GM12878 (cell line): ENCODE results near the gene MYOM1. TPM values are rescaled to one million over a fixed set of nuclear protein-coding genes. Genes with fewer than 3 reads are reported as not detected.
"Not testable (repeated sequence)": the region's sequence is repeated elsewhere in the genome, so short reads cannot be mapped to it uniquely, and the experiment has no call there.

Experiments used
- ATAC-seq: fragments of 200-7000 bp; cut with Tn5 transposase; 3 replicates; pipeline ENCODE4 v1.9.1; 2020; ENCODE audit warnings: mild to moderate bottlenecking, moderate library complexity
- BruUV-seq: library from RNA; stranded (reverse); fragments of 400-500 nt; replicated peaks from 2 replicates; lab custom pipeline; 2021; lab: Mats Ljungman, UMichigan
- CTCF ChIA-PET: fragments of 300-600 bp; sonication (Branson Sonifier 250); formaldehyde crosslinking; extraction: SDS; loops from one replicate; lab custom pipeline; 2021; ENCODE audit warnings: inconsistent platforms; lab: Yijun Ruan, JAX
- POLR2A ChIA-PET: fragments of 350-600 bp; formaldehyde crosslinking; extraction: SDS; loops from one replicate; lab custom pipeline; 2021; ENCODE audit warnings: inconsistent platforms; lab: Charles Lee
- RAD21 ChIA-PET: fragments of 300-600 bp; sonication (Branson Sonifier 250); formaldehyde crosslinking; loops from one replicate; lab custom pipeline; 2023; ENCODE audit warnings: antibody characterized with exemption; ENCODE audit not compliant: unreplicated experiment; lab: Charles Lee
- SMC1A ChIA-PET: fragments of 300-600 bp; sonication (Branson Sonifier 250); formaldehyde crosslinking; loops from one replicate; lab custom pipeline; 2023; ENCODE audit not compliant: unreplicated experiment, uncharacterized antibody; lab: Charles Lee
- DNase-seq: peaks from one replicate; pipeline ENCODE4 v3.0.0-alpha.2; 2011; ENCODE audit warnings: low read depth, low spot score
- FAIRE-seq: peaks from 3 replicates; lab custom pipeline; 2011; peaks lifted over from hg19 to GRCh38; lab: Jason Lieb, UNC
- H2AFZ ChIP-seq: 2 replicates; pipeline ENCODE4 v1.6.0; 2011; ENCODE audit warnings: low read depth, low read length, control low read depth; ENCODE audit not compliant: control insufficient read depth
- H3K27ac ChIP-seq: 2 replicates; pipeline ENCODE4 v1.5.1; 2011; ENCODE audit warnings: control low read depth; ENCODE audit not compliant: control insufficient read depth, insufficient read depth
- H3K27me3 ChIP-seq, 2 experiments: replicated peaks in 1 of 2; 2 replicates each; pipeline versions ENCODE4 v1.6.0 to v1.6.1; 2011; ENCODE audit warnings: low read length in 1 of 2; ENCODE audit not compliant: control insufficient read depth in 2 of 2, insufficient read depth in 2 of 2
- H3K36me3 ChIP-seq, 2 experiments: 2 replicates each; pipeline ENCODE4 v1.5.1; 2011; ENCODE audit warnings: low read length in 1 of 2; ENCODE audit not compliant: control insufficient read depth in 2 of 2, insufficient read depth in 2 of 2
- H3K4me1 ChIP-seq: 2 replicates; pipeline ENCODE4 v1.6.1; 2011; ENCODE audit warnings: mild to moderate bottlenecking, low read length, moderate library complexity, mixed read lengths; ENCODE audit not compliant: control insufficient read depth, insufficient read depth
- H3K4me2 ChIP-seq: 2 replicates; pipeline ENCODE4 v1.6.0; 2011; ENCODE audit warnings: control low read depth; ENCODE audit not compliant: control insufficient read depth, insufficient read depth
- H3K4me3 ChIP-seq: fragments of 200-600 bp; sonication (generic); 2 replicates; pipeline ENCODE4 v1.5.1; 2016
- H3K79me2 ChIP-seq: 2 replicates; pipeline ENCODE4 v1.6.0; 2011; ENCODE audit warnings: low read length; ENCODE audit not compliant: control insufficient read depth, insufficient read depth
- H3K9ac ChIP-seq: 2 replicates; pipeline ENCODE4 v1.8.0; 2011; ENCODE audit warnings: low read length, control low read depth, mixed read lengths; ENCODE audit not compliant: control insufficient read depth, insufficient read depth
- H3K9me3 ChIP-seq: replicated peaks from 3 replicates; pipeline ENCODE4 v1.5.1; 2011; ENCODE audit warnings: mild to moderate bottlenecking, low read length; ENCODE audit not compliant: control insufficient read depth, insufficient read depth
- H4K20me1 ChIP-seq: 2 replicates; pipeline ENCODE4 v1.6.0; 2011; ENCODE audit not compliant: control insufficient read depth, insufficient read depth
- KAT2A ChIP-seq: conservative IDR thresholded peaks from 2 replicates; pipeline ENCODE4 v1.6.1; 2011; ENCODE audit warnings: low read depth, low read length; ENCODE audit not compliant: control insufficient read depth
- NBN ChIP-seq: fragments of 450-650 bp; IDR thresholded peaks from 2 replicates; pipeline ENCODE4 v1.6.1; 2016
- NR2C1 ChIP-seq: fragments of 450-650 bp; IDR thresholded peaks from 2 replicates; pipeline ENCODE4 v1.6.1; 2017; ENCODE audit warnings: antibody characterized with exemption, mild to moderate bottlenecking, moderate library complexity
- RBBP5 ChIP-seq: fragments of 200-600 bp; sonication (generic); conservative IDR thresholded peaks from 2 replicates; pipeline ENCODE4 v1.6.1; 2016
- STAT1 ChIP-seq: fragments of 450-650 bp; conservative IDR thresholded peaks from 2 replicates; pipeline ENCODE4 v1.6.1; 2014; ENCODE audit warnings: antibody characterized with exemption, mild to moderate bottlenecking
- ZNF217 ChIP-seq: fragments of 450-650 bp; IDR thresholded peaks from 2 replicates; pipeline ENCODE4 v1.6.1; 2017; ENCODE audit warnings: antibody characterized with exemption, mild to moderate bottlenecking
- ZNF274 ChIP-seq: IDR thresholded peaks from one replicate; pipeline ENCODE4 v1.8.0; 2011; ENCODE audit not compliant: insufficient read length, insufficient read depth
- WGBS: methylation state at CpG from one replicate; pipeline ENCODE4 v1.1.6; 2016; ENCODE audit warnings: low lambda C conversion rate; ENCODE audit not compliant: insufficient replicate concordance, insufficient coverage; ENCODE audit errors: missing lambda C conversion rate; 5-methylcytosine and 5-hydroxymethylcytosine counted together
- in situ Hi-C: fragments of 300-500 bp; cut with MboI; formaldehyde crosslinking; loops from 9 replicates; pipeline ENCODE4 v1.14.3; 2018; ENCODE audit warnings: mixed read lengths
- intact Hi-C: fragments of 100-400 bp; cut with micrococcal nuclease; formaldehyde crosslinking; loops from one replicate; pipeline ENCODE4 v1.14.2; 2022; ENCODE audit not compliant: unreplicated experiment
- polyA plus RNA-seq, 11 experiments: library from polyadenylated mRNA; depleted of rRNA in 4 of 11; unstranded in 6 of 11; stranded (reverse) in 5 of 11; fragments of >200 nt; fragmentation: Nextera tagmentation in 4 of 11; fragmentation: Illumina TruSeq in 1 of 11; extraction: Ambion mirVana in 4 of 11; extraction: Trizol in 1 of 11; gene quantifications; 1 replicate in 1 of 11; 2 replicates in 10 of 11; pipeline versions ENCODE4 v1.2.1 to v1.2.3, GENCODE V29; 2011 to 2016; ENCODE audit warnings: inconsistent platforms in 2 of 11, missing spikeins in 2 of 11, low read depth in 1 of 11
- total RNA-seq, 4 experiments: library from RNA; depleted of rRNA in 3 of 4; stranded (reverse); fragments of >200 nt in 3 of 4; fragmentation: Illumina TruSeq in 1 of 4; extraction: Trizol in 1 of 4; gene quantifications; 2 replicates each; pipeline versions ENCODE4 v1.2.1 to v1.2.3, GENCODE V29; 2013 to 2021

The MYOM1 gene
- total and polyA plus RNA-seq, 10 of the 15 experiments (the other 5 are each of a cell fraction or from before 2014, with no cell fraction given): 0.06 to 1.0 (median 0.57) TPM

GRCh38 chr18:3052411-3052758 lies 167.4 kb downstream of the MYOM1 start:
- H3K4me3 ChIP-seq: no peak overlapping the region
- H3K27me3 ChIP-seq: no peaks in the 10 kb centered on the region
- ChIA-PET POLR2A (interaction anchor here (0.6 kb wide), 1 partner anchor 91 kb away, joined by 4 read pairs; no protein-coding TSS in a partner anchor), CTCF (no interaction called here), SMC1A (interaction anchor here (0.6 kb wide), 1 partner anchor 143 kb away, joined by 3 read pairs; no protein-coding TSS in a partner anchor), RAD21 (no interaction called here)
- no peak for ATAC-seq
- no peak for FAIRE-seq
- no peak overlapping the region for H3K4me2 ChIP-seq
- no peak overlapping the region for H3K27ac ChIP-seq
- no peaks in the 10 kb centered on the region for H3K9me3 ChIP-seq
- no peaks in the 10 kb centered on the region for H3K4me1 ChIP-seq
- no peaks in the 10 kb centered on the region for H3K36me3 ChIP-seq
- intact Hi-C loops (no loop called here), in situ Hi-C loops (no loop called here)
- H2AFZ ChIP-seq: no peak overlapping the region
- 41% methylated on average over 2 of the region's 2 CpGs for WGBS
- TF ChIP-seq NBN (no peak), NR2C1 (no peak), STAT1 (no peak), RBBP5 (no peak), ZNF217 (no peak), ZNF274 (no peak)
- no peak overlapping the region for H3K9ac ChIP-seq
- DNase-seq: no peak
- H3K79me2 ChIP-seq: no peaks in the 10 kb centered on the region
- no TSS peak for BruUV-seq
- no peaks in the 10 kb centered on the region for H4K20me1 ChIP-seq

GRCh38 chr18:3051718-3052410 lies 167.9 kb downstream of the MYOM1 start:
- Histone ChIP-seq H3K27ac (no peak overlapping the region), H2AFZ (no peak overlapping the region), H4K20me1 (no peaks in the 10 kb centered on the region), H3K36me3 (no peaks in the 10 kb centered on the region), H3K27me3 (no peaks in the 10 kb centered on the region), H3K9ac (no peak overlapping the region), H3K4me3 (no peak overlapping the region), H3K4me2 (no peak overlapping the region), H3K9me3 (no peaks in the 10 kb centered on the region), H3K4me1 (no peaks in the 10 kb centered on the region), H3K79me2 (no peaks in the 10 kb centered on the region)
- 52% methylated on average over 8 of the region's 8 CpGs for WGBS
- in situ Hi-C loops: no loop called here
- POLR2A ChIA-PET: interaction anchor here (0.6 kb wide), 1 partner anchor 90 kb away, joined by 4 read pairs; no protein-coding TSS in a partner anchor
- ATAC-seq: no peak
- BruUV-seq: no TSS peak
- RAD21 ChIA-PET: no interaction called here
- no peak for TF ChIP-seq KAT2A
- FAIRE-seq: no peak
- SMC1A ChIA-PET: interaction anchor here (0.6 kb wide), 1 partner anchor 143 kb away, joined by 3 read pairs; no protein-coding TSS in a partner anchor
- no peak for DNase-seq
- CTCF ChIA-PET: no interaction called here
- intact Hi-C loops: no loop called here

DNA sequence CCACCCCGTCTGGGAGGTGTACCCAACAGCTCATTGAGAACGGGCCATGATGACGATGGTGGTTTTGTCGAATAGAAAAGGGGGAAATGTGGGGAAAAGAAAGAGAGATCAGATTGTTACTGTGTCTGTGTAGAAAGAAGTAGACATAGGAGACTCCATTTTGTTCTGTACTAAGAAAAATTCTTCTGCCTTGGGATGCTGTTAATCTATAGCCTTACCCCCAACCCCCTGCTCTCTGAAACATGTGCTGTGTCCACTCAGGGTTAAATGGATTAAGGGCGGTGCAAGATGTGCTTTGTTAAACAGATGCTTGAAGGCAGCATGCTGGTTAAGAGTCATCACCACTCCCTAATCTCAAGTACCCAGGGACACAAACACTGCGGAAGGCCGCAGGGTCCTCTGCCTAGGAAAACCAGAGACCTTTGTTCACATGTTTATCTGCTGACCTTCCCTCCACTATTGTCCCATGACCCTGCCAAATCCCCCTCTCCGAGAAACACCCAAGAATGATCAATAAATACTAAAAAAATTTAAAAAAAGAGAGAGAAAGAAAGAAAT lies 169.8 kb downstream of the MYOM1 start:
- WGBS: 56% methylated on average over 1 of the region's 8 CpGs
- H3K9me3 ChIP-seq, intact Hi-C loops, H4K20me1 ChIP-seq, H3K4me1 ChIP-seq, H2AFZ ChIP-seq, H3K27me3 ChIP-seq, CTCF ChIA-PET, H3K4me3 ChIP-seq, H3K36me3 ChIP-seq, in situ Hi-C loops, FAIRE-seq, H3K27ac ChIP-seq, H3K9ac ChIP-seq, POLR2A ChIA-PET, RAD21 ChIA-PET, SMC1A ChIA-PET, BruUV-seq, H3K4me2 ChIP-seq, H3K79me2 ChIP-seq, DNase-seq, ATAC-seq: not testable (repeated sequence)
